Hypothalamus (tissue), 51 donors: Measurements from ENCODE around the gene FOXN3.
"Not testable (repeated sequence)": the region's sequence is repeated elsewhere in the genome, so short reads cannot be mapped to it uniquely, and the experiment has no call there.

Source experiments
- DNase-seq, 51 donors: peaks; one replicate each; lab custom pipeline; 2025; lab: John Stamatoyannopoulos, UW

The FOXN3 gene

GRCh38 chr14:89182326-89182725 is 234.7 kb downstream of the FOXN3 start:
- no peak for DNase-seq

GRCh38 chr14:89180546-89180945 is 236.5 kb downstream of the FOXN3 start:
- no peak for DNase-seq

- no peak for DNase-seq
Observed at GRCh38 chr14:89179891-89180404, 237.1 kb downstream of the FOXN3 start.

GRCh38 chr14:89178800-89179535 is 238.1 kb downstream of the FOXN3 start:
- no peak for DNase-seq

GRCh38 chr14:89178376-89178775 is 238.7 kb downstream of the FOXN3 start:
- no peak for DNase-seq

GRCh38 chr14:89175881-89176799 is 240.9 kb downstream of the FOXN3 start:
- DNase-seq: no peak

GRCh38 chr14:89171628-89172027 is 245.4 kb downstream of the FOXN3 start:
- no peak for DNase-seq

- no peak for DNase-seq
Observed at GRCh38 chr14:89171168-89171567, 245.9 kb downstream of the FOXN3 start.

GRCh38 chr14:89167705-89168104 is 249.3 kb downstream of the FOXN3 start:
- no peak for DNase-seq

- no peak for DNase-seq
Observed at GRCh38 chr14:89166633-89167032, 250.4 kb downstream of the FOXN3 start.

GRCh38 chr14:89165189-89166181 is 251.5 kb downstream of the FOXN3 start:
- peak in 2 of 51 donors; percentile 8 to 20 for DNase-seq

GRCh38 chr14:89164168-89165073 is 252.6 kb downstream of the FOXN3 start:
- DNase-seq: no peak

GRCh38 chr14:89163031-89163636 is 253.9 kb downstream of the FOXN3 start:
- no peak for DNase-seq

- DNase-seq: no peak
Observed at GRCh38 chr14:89162586-89162985, 254.4 kb downstream of the FOXN3 start.

- no peak for DNase-seq
Observed at GRCh38 chr14:89160437-89160836, 256.6 kb downstream of the FOXN3 start.

- no peak for DNase-seq
Observed at GRCh38 chr14:89158701-89159100, 258.3 kb downstream of the FOXN3 start.

- not testable (repeated sequence) for DNase-seq
Observed at GRCh38 chr14:89158104-89158503, 258.9 kb downstream of the FOXN3 start.

GRCh38 chr14:89155491-89155890 is 261.5 kb downstream of the FOXN3 start:
- DNase-seq: no peak

GRCh38 chr14:89151693-89152092 is 265.3 kb downstream of the FOXN3 start:
- DNase-seq: not testable (repeated sequence)
